ENCODE data around the gene STIM1.
A peak's percentile ranks its signal among the peaks of the same experiment; 100 is the strongest.

STIM1 gene

GRCh38 chr11:4095509-4096230, 240.2 kb downstream of the STIM1 start:
- TF ChIP-seq CTCF (conservative IDR thresholded peaks at IDR 0.05): no peak
- H3K27ac ChIP-seq: peak overlapping the region; percentile 93

DNA sequence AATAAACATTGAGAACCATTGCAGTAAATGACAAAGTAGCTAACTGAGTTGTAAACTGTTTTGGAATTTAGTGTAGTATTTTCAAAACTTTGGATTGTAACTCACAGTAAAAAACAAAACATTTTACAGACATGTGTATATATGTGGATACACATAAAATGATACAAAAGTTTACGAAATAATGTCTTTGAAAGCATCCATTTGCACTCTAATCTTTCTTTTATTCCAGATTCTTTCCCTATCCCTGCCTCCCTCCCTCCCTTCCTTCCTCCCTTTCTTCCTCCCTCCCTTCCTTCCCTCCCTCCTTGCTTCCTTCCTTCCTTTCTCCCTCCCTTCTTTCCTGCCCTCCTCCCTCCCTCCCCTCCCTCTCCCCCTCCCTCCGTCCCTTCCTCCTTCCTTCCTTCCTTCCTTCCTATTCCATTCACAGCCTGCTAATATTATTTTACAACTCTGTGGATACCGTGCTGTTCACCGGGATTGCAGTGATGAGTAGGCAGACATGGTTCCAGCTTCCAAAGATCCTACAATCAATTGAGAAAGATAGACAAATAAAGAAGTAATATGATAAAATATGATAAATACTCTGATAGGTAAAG, 242.7 kb downstream of the STIM1 start:
- H3K27ac ChIP-seq: no peak overlapping the region
- no peak for TF ChIP-seq CTCF (conservative IDR thresholded peaks at IDR 0.05)

DNA sequence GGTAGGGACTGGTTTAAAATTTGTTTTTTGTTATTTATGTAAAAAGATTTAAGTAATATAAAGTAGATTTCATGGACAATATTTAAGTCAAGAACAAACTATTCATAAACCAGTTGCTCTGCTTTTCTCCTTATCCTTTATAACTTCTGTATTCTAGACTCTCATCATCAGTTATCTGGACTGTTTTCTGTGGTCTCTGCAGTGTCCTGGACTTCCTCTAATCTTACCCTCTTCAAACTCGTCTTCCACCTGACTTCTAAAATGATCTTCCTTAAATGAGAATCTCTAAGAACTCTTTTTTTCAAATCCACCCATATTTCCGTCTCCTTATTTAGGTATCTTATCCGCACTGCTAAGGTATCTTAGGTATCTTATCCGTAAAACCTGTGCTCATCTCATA, 247.2 kb downstream of the STIM1 start:
- H3K27ac ChIP-seq: no peak overlapping the region
- TF ChIP-seq CTCF (conservative IDR thresholded peaks at IDR 0.05): no peak

DNA sequence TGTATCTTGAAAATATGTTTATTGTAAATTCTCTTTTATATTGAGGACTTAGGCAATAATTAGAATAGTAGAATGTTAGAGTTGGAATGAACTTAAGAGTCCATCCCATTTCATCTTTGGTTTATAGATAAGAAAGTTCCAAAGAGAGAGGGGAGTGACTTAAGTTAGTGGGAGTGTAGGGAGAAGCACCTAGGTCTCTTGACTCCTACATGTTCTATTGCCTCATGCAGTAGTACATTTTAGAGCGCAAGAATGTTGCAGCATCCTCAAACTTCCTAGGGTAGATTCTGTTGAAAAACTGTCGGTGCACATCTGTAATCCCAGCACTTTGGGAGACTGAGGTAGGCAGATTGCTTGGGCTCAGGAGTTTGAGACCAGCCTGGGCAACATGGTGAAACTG, 247.8 kb downstream of the STIM1 start:
- no peak overlapping the region for H3K27ac ChIP-seq
- no peak for TF ChIP-seq CTCF (conservative IDR thresholded peaks at IDR 0.05)

DNA sequence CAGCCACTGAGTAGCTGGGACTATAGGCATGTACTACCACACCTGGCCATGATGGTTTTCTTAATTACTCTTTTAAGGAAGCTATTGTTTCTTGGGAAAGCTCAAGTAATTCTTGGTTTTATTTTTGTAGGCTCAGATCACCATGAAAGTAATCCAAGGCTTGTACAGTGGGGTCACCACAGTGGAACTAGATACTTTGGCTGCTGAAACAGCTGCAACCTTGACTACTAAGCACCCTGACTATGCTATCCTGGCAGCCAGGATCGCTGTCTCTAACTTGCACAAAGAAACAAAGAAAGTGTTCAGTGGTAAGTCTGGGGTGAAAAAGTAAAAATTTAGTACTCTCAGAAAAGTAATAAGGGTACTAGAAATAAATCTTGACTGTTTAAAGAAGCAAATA, 250.5 kb downstream of the STIM1 start:
- H3K27ac ChIP-seq: no peak overlapping the region
- no peak for TF ChIP-seq CTCF (conservative IDR thresholded peaks at IDR 0.05)

DNA sequence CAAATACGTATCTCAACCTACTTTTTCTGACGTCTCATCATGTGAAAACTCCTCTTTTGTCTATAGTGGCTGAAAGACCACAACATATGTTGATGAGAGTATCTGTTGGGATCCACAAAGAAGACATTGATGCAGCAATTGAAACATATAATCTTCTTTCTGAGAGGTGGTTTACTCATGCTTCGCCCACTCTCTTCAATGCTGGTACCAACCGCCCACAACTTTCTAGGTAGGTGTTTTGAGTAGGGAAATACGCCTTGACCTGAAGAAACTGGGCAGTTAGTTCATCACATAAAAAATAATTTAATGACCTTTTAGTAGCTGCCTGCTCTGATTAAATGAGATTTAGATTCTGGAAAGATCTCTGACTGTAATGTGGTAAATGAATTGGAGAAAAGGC, 256.4 kb downstream of the STIM1 start:
- TF ChIP-seq CTCF (conservative IDR thresholded peaks at IDR 0.05): no peak
- no peak overlapping the region for H3K27ac ChIP-seq

DNA sequence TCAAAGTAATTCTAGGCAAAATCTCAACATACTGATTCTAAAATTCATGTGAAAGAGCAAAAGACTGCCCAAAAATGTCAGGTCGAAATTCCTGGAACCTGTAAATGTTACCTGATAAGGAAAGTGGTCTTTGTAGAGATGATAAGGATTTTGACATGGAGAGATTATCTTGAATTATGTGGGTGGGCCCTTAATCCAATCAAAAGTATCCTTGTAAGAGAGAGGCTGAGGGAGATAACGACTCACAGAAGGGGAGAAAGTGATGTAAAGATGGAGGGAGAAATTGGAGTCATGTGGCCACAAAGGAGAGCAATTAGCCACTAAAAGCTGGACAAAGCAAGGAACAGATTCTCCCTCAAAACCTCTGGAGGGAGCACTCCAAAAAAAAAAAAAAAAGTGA, 259.7 kb downstream of the STIM1 start:
- H3K27ac ChIP-seq: no peak overlapping the region
- TF ChIP-seq CTCF (conservative IDR thresholded peaks at IDR 0.05): no peak
